Coronary artery (tissue), 2 donors: ENCODE results near the gene INPP5D.

Experiments
- DNase-seq: peaks from one replicate; pipeline ENCODE4 v3.0.0-alpha.2; 2017; ENCODE audit warnings: low spot score
- H3K27ac ChIP-seq, 2 donors: fragments of 200-600 bp; sonication (generic); one replicate each; pipeline ENCODE4 v1.5.1; 2016 to 2019
- H3K4me3 ChIP-seq: fragments of 200-600 bp; sonication (generic); 2 replicates; pipeline ENCODE4 v1.5.1; 2016; ENCODE audit warnings: mild to moderate bottlenecking, moderate library complexity
- TF ChIP-seq, protein P1 (sequence below): fragments of 200-600 bp; sonication (generic); IDR thresholded peaks from one replicate; pipeline ENCODE4 v1.5.1; 2019; ENCODE audit warnings: antibody characterized with exemption

The INPP5D gene

DNA sequence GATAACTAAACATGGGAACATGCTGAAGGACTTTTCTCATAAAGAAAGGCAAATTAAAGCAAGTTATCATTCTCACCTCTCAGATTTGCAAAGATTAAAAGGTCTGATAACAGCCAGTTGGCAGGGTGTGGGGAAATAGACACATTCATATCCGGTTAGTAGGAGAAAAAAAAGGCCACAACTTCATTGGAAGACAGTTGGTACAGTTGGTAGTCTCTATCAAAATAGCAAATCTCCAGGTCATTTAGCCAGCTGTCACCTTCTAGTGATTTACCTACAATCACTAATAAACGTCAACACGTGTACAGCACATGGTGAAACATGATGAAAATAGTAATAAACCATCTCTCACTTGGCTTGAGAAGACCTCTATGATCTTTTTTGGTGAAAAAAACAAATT, 16.6 kb downstream of the INPP5D start:
- Histone ChIP-seq H3K27ac (peak overlapping the region in 1 of 2 donors; percentile 16), H3K4me3 (no peak overlapping the region)
- TF ChIP-seq, protein P1, sequence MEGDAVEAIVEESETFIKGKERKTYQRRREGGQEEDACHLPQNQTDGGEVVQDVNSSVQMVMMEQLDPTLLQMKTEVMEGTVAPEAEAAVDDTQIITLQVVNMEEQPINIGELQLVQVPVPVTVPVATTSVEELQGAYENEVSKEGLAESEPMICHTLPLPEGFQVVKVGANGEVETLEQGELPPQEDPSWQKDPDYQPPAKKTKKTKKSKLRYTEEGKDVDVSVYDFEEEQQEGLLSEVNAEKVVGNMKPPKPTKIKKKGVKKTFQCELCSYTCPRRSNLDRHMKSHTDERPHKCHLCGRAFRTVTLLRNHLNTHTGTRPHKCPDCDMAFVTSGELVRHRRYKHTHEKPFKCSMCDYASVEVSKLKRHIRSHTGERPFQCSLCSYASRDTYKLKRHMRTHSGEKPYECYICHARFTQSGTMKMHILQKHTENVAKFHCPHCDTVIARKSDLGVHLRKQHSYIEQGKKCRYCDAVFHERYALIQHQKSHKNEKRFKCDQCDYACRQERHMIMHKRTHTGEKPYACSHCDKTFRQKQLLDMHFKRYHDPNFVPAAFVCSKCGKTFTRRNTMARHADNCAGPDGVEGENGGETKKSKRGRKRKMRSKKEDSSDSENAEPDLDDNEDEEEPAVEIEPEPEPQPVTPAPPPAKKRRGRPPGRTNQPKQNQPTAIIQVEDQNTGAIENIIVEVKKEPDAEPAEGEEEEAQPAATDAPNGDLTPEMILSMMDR, result no peak
- DNase-seq, result no peak

DNA sequence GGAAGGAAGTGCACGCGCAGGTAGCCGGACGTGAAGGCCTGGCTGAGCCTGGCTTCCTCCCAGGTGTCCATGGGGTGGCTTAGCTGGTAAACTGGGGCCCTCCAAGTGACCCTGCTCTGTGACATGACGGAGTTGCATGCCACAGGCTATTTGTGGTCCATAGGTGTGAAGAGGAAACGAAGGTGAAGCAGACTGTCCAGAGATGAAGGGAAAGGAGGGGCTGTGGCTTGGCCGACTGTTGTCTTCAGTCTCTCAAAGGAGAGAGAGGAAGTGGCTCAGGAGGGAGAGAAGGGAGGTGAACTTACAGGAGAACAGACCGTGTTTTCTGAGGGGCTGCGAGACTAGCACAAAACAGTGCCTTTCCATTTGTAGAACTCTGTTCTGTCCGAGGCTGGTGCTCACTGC, 19.3 kb downstream of the INPP5D start:
- peak; percentile 49 for DNase-seq
- Histone ChIP-seq H3K4me3 (no peak overlapping the region), H3K27ac (peak overlapping the region in 1 of 2 donors; percentile 32)
- TF ChIP-seq, protein P1, result no peak

DNA sequence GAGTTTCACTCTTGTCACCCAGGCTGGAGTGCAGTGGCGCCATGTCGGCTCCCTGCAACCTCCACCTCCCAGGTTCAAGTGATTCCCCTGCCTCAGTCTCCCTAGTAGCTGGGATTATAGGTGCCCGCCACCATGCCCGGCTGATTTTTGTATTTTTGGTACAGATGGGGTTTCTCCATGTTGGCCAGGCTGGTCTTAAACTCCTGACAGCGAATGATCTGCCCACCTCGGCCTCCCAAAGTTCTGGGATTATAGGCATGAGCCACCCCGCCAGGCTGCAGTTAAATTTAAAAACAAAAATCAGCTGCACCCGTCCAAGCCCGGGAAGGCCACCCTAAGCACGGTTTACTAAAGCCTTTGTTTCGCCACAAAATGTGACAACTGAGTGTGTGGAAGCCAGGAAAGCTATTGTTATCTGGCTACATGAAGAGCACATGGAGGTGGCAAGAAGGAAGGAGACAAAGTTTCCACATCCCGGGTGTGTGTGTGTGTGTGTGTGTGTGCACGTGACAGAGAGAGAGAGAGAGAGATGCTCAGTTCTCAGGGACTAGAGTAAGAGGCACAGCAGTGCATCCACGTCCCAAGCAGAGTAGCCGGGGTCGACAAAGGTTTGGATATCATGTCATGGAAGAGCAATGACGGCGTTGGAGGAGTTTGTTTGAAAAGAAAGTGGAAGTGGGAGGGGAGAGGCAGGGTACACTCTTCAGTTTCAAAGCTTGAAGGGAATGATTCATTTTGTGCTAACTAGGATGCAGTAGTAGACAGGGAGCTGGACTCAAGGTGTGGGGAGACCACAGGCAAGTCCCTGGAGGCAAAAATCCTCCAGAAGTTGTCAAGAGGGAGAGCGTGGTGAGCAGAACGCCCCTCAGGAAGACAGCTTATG, 20.1 kb downstream of the INPP5D start:
- Histone ChIP-seq H3K4me3 (no peak overlapping the region), H3K27ac (no peak overlapping the region)
- DNase-seq, result peak; percentile 57
- TF ChIP-seq, protein P1, result no peak

DNA sequence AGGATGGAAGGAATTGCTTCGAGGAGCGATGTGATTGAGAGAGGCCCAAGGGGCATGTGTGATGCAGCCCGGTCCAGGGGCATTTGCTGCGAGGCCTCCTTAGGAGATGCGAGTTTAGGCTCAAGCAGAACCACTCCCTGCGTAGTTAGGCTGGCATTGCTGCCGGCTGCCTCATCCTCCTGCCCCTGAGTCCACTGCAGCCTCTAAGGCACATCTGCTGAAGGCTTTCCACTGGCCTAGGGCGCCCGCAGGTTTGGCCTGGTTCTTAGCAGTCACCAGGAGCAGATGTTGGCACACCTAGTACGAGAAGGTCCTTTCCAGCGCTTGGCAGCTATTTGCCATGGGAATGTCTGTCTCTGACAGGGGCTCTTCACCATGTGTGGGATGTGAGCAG, 20.7 kb downstream of the INPP5D start:
- DNase-seq, result peak; percentile 69

DNA sequence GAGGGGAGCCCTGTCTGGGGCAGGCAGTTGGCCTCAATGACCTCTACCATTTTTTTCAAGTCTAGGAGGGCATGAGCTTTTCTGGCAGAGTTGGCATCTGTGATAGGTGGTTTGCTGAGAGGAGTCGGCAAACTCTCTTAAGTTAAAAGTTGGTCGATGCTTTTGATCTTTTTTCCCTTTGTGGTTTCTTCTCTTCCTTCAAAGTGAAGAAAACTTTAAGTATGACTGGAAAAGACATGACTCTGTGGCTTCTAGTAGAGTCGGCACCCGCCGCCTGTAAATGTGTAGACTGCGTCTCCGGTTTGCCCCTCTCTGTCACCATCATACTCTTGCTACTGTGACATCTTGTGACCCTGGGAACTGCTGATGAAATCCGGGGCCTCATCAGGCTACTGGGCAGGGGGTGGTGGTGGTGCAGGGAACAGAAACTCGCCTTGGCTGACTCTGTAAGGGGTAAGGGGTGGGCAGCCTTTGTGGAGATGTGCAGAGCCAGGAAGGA, 21.1 kb downstream of the INPP5D start:
- TF ChIP-seq, protein P1, result no peak
- Histone ChIP-seq H3K4me3 (no peak overlapping the region), H3K27ac (peak overlapping the region in 1 of 2 donors; percentile 32)
- DNase-seq, result peak; percentile 69

More for the DNA sequence above, 20.7 kb downstream of the INPP5D start:
- Histone ChIP-seq H3K4me3 (no peak overlapping the region), H3K27ac (no peak overlapping the region)
- TF ChIP-seq, protein P1, result no peak

DNA sequence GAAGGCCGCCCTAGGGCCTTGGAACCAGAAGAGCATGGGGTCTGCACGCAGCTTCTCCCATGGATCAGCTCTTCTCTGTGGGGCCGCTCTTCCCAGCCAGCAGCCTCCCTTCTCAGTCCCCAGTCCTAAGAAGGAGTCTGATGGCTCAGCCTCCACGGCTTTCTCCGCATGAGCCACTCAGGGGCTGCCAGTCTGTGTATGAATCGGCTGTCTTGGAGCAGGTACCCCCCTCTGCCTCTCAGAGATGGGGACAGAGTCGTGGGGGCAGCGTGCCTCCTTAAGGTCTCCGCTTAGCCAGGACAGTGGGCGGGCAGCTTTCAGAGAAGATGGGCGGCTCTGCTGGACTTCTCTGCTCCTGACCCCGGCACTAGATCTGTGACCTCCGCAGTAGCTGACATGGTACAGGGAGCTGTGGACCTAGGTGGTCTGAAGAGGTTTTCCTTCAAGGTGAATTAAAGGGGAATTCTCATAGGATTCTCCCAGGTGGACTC, 21.6 kb downstream of the INPP5D start:
- H3K4me3 ChIP-seq, result no peak overlapping the region
- H3K27ac ChIP-seq, result peak overlapping the region in 1 of 2 donors; percentile 32
- TF ChIP-seq, protein P1, result no peak
- peak; percentile 65 for DNase-seq
